BE2C (cell line): ENCODE data around the gene MEAF6.

ENCODE experiments used
- DNase-seq: peaks from one replicate; pipeline ENCODE4 v3.0.0-alpha.2; 2020
- H3K27me3 ChIP-seq: fragments of 250-450 bp; sonication (Bioruptor Pico); 2 replicates; pipeline ENCODE4 v1.5.1; 2020; ENCODE audit warnings: mild to moderate bottlenecking
- H3K36me3 ChIP-seq: fragments of 250-450 bp; sonication (Bioruptor Pico); 2 replicates; pipeline ENCODE4 v1.5.1; 2020; ENCODE audit warnings: mild to moderate bottlenecking
- H3K4me1 ChIP-seq: fragments of 250-450 bp; sonication (Bioruptor Pico); 2 replicates; pipeline ENCODE4 v1.5.1; 2020
- H3K4me3 ChIP-seq: 2 replicates; pipeline ENCODE4 v1.5.1; 2011; ENCODE audit warnings: low read depth, low read length
- H3K9me3 ChIP-seq: fragments of 250-450 bp; sonication (Bioruptor Pico); 2 replicates; pipeline ENCODE4 v1.5.1; 2020
- CTCF ChIP-seq: IDR thresholded peaks from 2 replicates; pipeline ENCODE4 v1.5.1; 2012; ENCODE audit warnings: mild to moderate bottlenecking, low read depth, low read length

The MEAF6 gene

GRCh38 chr1:37477198-37477931 lies 37.2 kb downstream of the MEAF6 start:
- Histone ChIP-seq H3K4me1 (peaks cover 20% of the 10 kb centered on the region), H3K36me3 (peaks cover 7% of the 10 kb centered on the region), H3K4me3 (peak overlapping the region; percentile 0), H3K9me3 (no peaks in the 10 kb centered on the region), H3K27me3 (no peaks in the 10 kb centered on the region)
- TF ChIP-seq CTCF, result no peak
- no peak for DNase-seq

DNA sequence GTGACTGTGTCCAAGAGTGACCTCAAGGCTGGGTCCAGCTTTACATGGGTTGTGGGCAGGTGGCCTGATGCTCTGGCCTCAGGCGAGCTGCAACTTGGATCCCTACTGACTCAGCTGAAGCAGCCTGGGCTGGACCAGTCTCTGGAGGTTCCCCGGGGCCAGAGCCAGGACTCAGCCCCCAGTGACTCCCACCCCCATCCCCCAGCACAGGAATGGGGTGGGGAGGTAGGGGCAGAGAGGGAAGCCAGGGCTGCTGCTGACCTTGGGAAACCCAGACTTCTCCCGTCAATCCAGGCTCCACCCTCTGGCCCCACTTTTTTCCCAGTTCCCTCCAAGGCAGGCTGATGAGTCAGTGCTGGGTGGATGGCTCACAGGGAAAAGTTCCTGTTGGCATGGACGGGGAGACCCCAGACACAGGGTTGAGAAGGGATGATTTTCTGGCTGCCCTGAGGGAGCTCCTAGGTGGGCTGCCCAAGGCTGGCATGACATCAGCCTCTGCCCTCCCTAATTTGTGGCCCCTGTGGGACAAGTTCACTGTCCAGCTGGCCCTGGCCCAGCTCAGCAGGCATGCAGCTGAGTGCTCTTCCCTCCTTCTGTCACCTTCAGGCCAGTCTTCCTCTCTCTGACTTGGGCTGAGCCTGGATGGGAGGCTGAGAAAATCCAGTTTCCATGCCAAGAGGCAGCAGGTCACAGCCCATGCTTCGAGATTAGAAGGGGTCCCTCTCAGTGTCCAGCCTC lies 37.9 kb downstream of the MEAF6 start:
- peak; percentile 45 for DNase-seq
- Histone ChIP-seq H3K9me3 (no peaks in the 10 kb centered on the region), H3K27me3 (no peaks in the 10 kb centered on the region), H3K4me3 (peak overlapping the region; percentile 0; the same call in 1 of the 2 replicates), H3K4me1 (peaks cover 20% of the 10 kb centered on the region), H3K36me3 (peaks cover 6% of the 10 kb centered on the region)
- TF ChIP-seq CTCF, result no peak

- Histone ChIP-seq H3K36me3 (peaks cover under 1% of the 10 kb centered on the region; the same call in 1 of the 2 replicates), H3K9me3 (no peaks in the 10 kb centered on the region), H3K4me1 (peaks cover 24% of the 10 kb centered on the region), H3K4me3 (peak overlapping the region; percentile 0; the same call in 1 of the 2 replicates), H3K27me3 (no peaks in the 10 kb centered on the region)
- TF ChIP-seq CTCF, result no peak
- no peak for DNase-seq
These were observed 38.5 kb downstream of the MEAF6 start for GRCh38 chr1:37476087-37476452.

DNA sequence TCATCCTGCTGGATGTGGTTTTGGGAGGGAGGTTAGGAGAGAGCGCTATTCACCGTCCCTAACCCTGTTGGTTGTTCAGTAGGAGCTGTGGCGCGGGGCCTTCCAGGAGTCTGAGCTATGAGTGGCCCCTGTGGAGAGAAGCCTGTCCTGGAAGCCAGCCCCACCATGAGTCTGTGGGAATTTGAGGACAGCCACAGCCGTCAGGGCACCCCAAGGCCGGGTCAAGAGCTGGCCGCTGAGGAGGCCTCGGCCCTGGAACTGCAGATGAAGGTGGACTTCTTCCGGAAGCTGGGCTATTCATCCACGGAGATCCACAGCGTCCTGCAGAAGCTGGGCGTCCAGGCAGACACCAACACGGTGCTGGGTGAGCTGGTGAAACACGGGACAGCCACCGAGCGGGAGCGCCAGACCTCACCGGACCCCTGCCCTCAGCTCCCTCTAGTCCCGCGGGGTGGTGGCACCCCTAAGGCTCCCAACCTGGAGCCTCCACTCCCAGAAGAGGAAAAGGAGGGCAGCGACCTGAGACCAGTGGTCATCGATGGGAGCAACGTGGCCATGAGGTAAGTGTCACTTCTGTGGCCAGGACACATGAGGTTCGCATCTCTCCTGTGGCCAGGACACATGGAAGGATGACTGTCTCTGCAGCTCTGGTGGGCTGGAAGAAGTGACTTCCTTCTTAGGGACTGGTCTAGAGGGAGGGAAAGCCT lies 39.0 kb downstream of the MEAF6 start:
- DNase-seq, result no peak
- no peak for TF ChIP-seq CTCF
- Histone ChIP-seq H3K9me3 (no peaks in the 10 kb centered on the region), H3K4me3 (peak overlapping the region; percentile 58; the same call in 1 of the 2 replicates), H3K27me3 (no peaks in the 10 kb centered on the region), H3K4me1 (peaks cover 24% of the 10 kb centered on the region), H3K36me3 (no peaks in the 10 kb centered on the region)

GRCh38 chr1:37474697-37475379 lies 39.7 kb downstream of the MEAF6 start:
- no peaks in the 10 kb centered on the region for H3K27me3 ChIP-seq
- no peak for DNase-seq
- no peak for TF ChIP-seq CTCF
- no peaks in the 10 kb centered on the region for H3K9me3 ChIP-seq
- no peaks in the 10 kb centered on the region for H3K36me3 ChIP-seq
- H3K4me1 ChIP-seq, result peaks cover 22% of the 10 kb centered on the region
- H3K4me3 ChIP-seq, result peak overlapping the region; percentile 58
